Measurements from ENCODE around the gene WDR45B.

WDR45B gene

DNA sequence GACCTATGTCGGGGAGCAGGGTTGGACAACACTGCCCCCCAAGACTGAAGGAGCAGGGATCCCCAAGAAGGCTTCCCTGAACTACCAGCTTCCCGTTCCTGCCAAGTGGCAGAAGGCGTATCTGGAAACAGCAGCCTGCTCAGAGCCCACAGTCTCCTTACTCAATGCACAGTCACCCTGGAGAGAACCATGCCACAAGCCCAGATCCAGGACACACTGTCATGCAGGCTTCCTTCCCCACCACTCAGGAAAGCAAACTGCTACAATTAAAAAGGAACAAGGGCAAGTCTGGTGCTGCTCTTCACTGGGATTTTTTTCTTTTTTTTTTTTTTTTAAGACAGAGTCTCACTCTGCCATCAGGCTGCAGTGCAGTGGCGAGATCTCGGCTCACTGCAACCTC lies 8.2 kb downstream of the WDR45B start:
- WGBS = 98% methylated on average over 5 of the region's 5 CpGs

DNA sequence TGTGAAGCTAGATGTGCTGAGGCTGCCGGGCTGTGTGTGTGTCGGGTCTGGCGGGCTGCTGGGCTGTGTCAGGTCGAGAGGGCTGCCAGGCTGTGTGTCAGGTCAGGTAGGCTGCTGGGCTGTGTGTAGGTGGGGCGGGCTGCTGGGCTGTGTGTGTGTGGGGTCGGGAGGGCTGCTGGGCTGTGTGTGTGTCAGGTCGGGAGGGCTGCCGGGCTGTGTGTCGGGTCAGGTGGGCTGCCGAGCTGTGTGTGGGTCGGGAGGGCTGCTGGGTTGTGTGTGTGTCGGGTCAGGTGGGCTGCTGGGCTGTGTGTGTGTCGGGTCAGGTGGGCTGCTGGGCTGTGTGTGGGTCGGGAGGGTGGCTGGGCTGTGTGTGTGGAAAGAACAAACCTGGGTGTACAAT lies 8.6 kb downstream of the WDR45B start:
- H2BK15ac ChIP-seq (ENCODE audit: low read depth, poor library complexity, severe bottlenecking) = no peak overlapping the region
- no peak for DNase-seq
- H3K4ac ChIP-seq (ENCODE audit: low read depth in 1 of 2, low read length in 2 of 2) = no peak overlapping the region
- H3K14ac ChIP-seq (ENCODE audit: low read length in 2 of 2) = no peak overlapping the region
- peaks cover 12% of the 10 kb centered on the region for H3K79me1 ChIP-seq (replicated peaks; ENCODE audit: low read length, poor library complexity, severe bottlenecking)
- WGBS = 95% methylated on average over 14 of the region's 14 CpGs
- H3K9me3 ChIP-seq (ENCODE audit: control insufficient read depth, low read length) = no peaks in the 10 kb centered on the region
- no peak overlapping the region for H3K9ac ChIP-seq (ENCODE audit: low read length)
- H3K36me3 ChIP-seq (ENCODE audit: control insufficient read depth in 1 of 2, insufficient read depth in 2 of 2, low read depth in 1 of 2, low read length in 2 of 2) = peaks cover 42 to 62% of the 10 kb centered on the region in 2 experiments
- H2AK5ac ChIP-seq (ENCODE audit: low read length, severe bottlenecking) = no peak overlapping the region
- no peak overlapping the region for H4K8ac ChIP-seq (ENCODE audit: low read length)
- H3K4me1 ChIP-seq (ENCODE audit: control insufficient read depth, insufficient read depth, low read depth, low read length) = peaks cover 6% of the 10 kb centered on the region
- no peak overlapping the region for H3K4me2 ChIP-seq (ENCODE audit: low read length, poor library complexity, severe bottlenecking)
- no peak overlapping the region for H2BK12ac ChIP-seq (ENCODE audit: low read length in 2 of 2)
- H4K91ac ChIP-seq (ENCODE audit: low read length) = peak overlapping the region; percentile 3
- no peak overlapping the region for H2BK5ac ChIP-seq (ENCODE audit: low read depth, low read length, poor library complexity, severe bottlenecking)
- no peaks in the 10 kb centered on the region for H3K27me3 ChIP-seq (ENCODE audit: control insufficient read depth in 1 of 2, insufficient read depth in 1 of 2, low read length in 2 of 2)
- no peak overlapping the region for H2BK120ac ChIP-seq (ENCODE audit: low read depth, low read length)
- no peak overlapping the region for H3K27ac ChIP-seq (ENCODE audit: low read length, poor library complexity, severe bottlenecking)
- H3K4me3 ChIP-seq (ENCODE audit: insufficient read depth in 1 of 2, low read depth in 1 of 2, low read length in 2 of 2) = no peak overlapping the region
- H3K18ac ChIP-seq (ENCODE audit: low read depth in 1 of 2, low read length in 2 of 2) = no peak overlapping the region
- no peak overlapping the region for H2AFZ ChIP-seq (ENCODE audit: low read depth, low read length)
- H3K23ac ChIP-seq (ENCODE audit: low read length in 2 of 2) = peak overlapping the region in 1 of 2 experiments; percentile 10

More for the DNA sequence above, 8.2 kb downstream of the WDR45B start:
- Histone ChIP-seq H3K4me2 (ENCODE audit: low read length, poor library complexity, severe bottlenecking) (no peak overlapping the region), H3K14ac (ENCODE audit: low read length in 2 of 2) (no peak overlapping the region), H3K4me3 (ENCODE audit: insufficient read depth in 1 of 2, low read depth in 1 of 2, low read length in 2 of 2) (no peak overlapping the region), H3K4me1 (ENCODE audit: control insufficient read depth, insufficient read depth, low read depth, low read length) (peaks cover 6% of the 10 kb centered on the region), H4K8ac (ENCODE audit: low read length) (no peak overlapping the region), H4K91ac (ENCODE audit: low read length) (peak overlapping the region; percentile 3), H3K4ac (ENCODE audit: low read depth in 1 of 2, low read length in 2 of 2) (no peak overlapping the region), H3K23ac (ENCODE audit: low read length in 2 of 2) (no peak overlapping the region), H3K27me3 (ENCODE audit: control insufficient read depth in 1 of 2, insufficient read depth in 1 of 2, low read length in 2 of 2) (no peaks in the 10 kb centered on the region), H2BK12ac (ENCODE audit: low read length in 2 of 2) (no peak overlapping the region), H2AFZ (ENCODE audit: low read depth, low read length) (no peak overlapping the region), H3K18ac (ENCODE audit: low read depth in 1 of 2, low read length in 2 of 2) (no peak overlapping the region), H2AK5ac (ENCODE audit: low read length, severe bottlenecking) (no peak overlapping the region), H3K27ac (ENCODE audit: low read length, poor library complexity, severe bottlenecking) (no peak overlapping the region), H2BK5ac (ENCODE audit: low read depth, low read length, poor library complexity, severe bottlenecking) (no peak overlapping the region), H2BK120ac (ENCODE audit: low read depth, low read length) (no peak overlapping the region), H3K9ac (ENCODE audit: low read length) (no peak overlapping the region), H3K79me1 (replicated peaks; ENCODE audit: low read length, poor library complexity, severe bottlenecking) (peaks cover 12% of the 10 kb centered on the region), H3K9me3 (ENCODE audit: control insufficient read depth, low read length) (no peaks in the 10 kb centered on the region), H3K36me3 (ENCODE audit: control insufficient read depth in 1 of 2, insufficient read depth in 2 of 2, low read depth in 1 of 2, low read length in 2 of 2) (peaks cover 42 to 62% of the 10 kb centered on the region in 2 experiments), H2BK15ac (ENCODE audit: low read depth, poor library complexity, severe bottlenecking) (no peak overlapping the region)
- no peak for DNase-seq

DNA sequence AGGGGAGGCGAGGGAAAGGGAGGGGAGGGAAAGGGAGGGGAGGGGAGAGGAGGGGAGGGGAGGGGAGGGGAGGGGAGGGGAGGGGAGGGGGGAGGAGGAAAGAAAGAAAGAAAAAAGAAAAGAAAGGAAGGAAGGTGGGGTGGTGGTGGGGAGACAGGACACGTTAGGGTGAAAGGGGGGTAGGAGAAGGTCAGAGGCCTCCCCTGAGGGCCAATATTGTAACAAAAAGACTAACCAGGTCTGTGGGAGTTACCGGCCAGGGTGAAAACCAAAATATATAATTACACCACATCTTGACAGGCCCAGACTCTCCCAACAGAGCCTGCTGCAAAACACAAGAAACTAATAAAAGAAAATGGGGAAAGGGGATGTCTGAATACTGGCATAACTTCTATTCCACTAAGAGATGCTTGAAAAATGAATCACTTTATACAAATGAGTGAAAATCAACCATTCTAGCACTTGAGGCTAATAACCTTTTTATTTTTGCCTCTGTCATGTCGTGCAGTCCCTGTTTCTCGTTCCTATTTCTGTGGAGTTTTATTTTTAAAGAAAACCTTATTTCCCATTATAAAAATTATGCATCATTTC lies 10.0 kb downstream of the WDR45B start:
- no peak overlapping the region for H3K4ac ChIP-seq (ENCODE audit: low read depth in 1 of 2, low read length in 2 of 2)
- H3K4me1 ChIP-seq (ENCODE audit: control insufficient read depth, insufficient read depth, low read depth, low read length) = peaks cover 6% of the 10 kb centered on the region
- no peak overlapping the region for H2BK15ac ChIP-seq (ENCODE audit: low read depth, poor library complexity, severe bottlenecking)
- H4K8ac ChIP-seq (ENCODE audit: low read length) = no peak overlapping the region
- H3K27ac ChIP-seq (ENCODE audit: low read length, poor library complexity, severe bottlenecking) = no peak overlapping the region
- no CpG with 5 or more reads among the region's 5 CpGs for WGBS
- no peak overlapping the region for H3K9ac ChIP-seq (ENCODE audit: low read length)
- H2AFZ ChIP-seq (ENCODE audit: low read depth, low read length) = no peak overlapping the region
- H4K91ac ChIP-seq (ENCODE audit: low read length) = no peak overlapping the region
- H3K4me2 ChIP-seq (ENCODE audit: low read length, poor library complexity, severe bottlenecking) = no peak overlapping the region
- no peaks in the 10 kb centered on the region for H3K9me3 ChIP-seq (ENCODE audit: control insufficient read depth, low read length)
- H2AK5ac ChIP-seq (ENCODE audit: low read length, severe bottlenecking) = no peak overlapping the region
- H3K27me3 ChIP-seq (ENCODE audit: control insufficient read depth in 1 of 2, insufficient read depth in 1 of 2, low read length in 2 of 2) = no peaks in the 10 kb centered on the region
- H3K79me1 ChIP-seq (replicated peaks; ENCODE audit: low read length, poor library complexity, severe bottlenecking) = peaks cover 14% of the 10 kb centered on the region
- no peak for DNase-seq
- peaks cover 43 to 56% of the 10 kb centered on the region in 2 experiments for H3K36me3 ChIP-seq (ENCODE audit: control insufficient read depth in 1 of 2, insufficient read depth in 2 of 2, low read depth in 1 of 2, low read length in 2 of 2)
- H3K14ac ChIP-seq (ENCODE audit: low read length in 2 of 2) = no peak overlapping the region
- H3K18ac ChIP-seq (ENCODE audit: low read depth in 1 of 2, low read length in 2 of 2) = no peak overlapping the region
- H3K4me3 ChIP-seq (ENCODE audit: insufficient read depth in 1 of 2, low read depth in 1 of 2, low read length in 2 of 2) = no peak overlapping the region
- no peak overlapping the region for H2BK12ac ChIP-seq (ENCODE audit: low read length in 2 of 2)
- no peak overlapping the region for H3K23ac ChIP-seq (ENCODE audit: low read length in 2 of 2)
- H2BK120ac ChIP-seq (ENCODE audit: low read depth, low read length) = no peak overlapping the region
- no peak overlapping the region for H2BK5ac ChIP-seq (ENCODE audit: low read depth, low read length, poor library complexity, severe bottlenecking)

GRCh38 chr17:82636626-82637598 lies 11.3 kb downstream of the WDR45B start:
- no peak overlapping the region for H2BK5ac ChIP-seq (ENCODE audit: low read depth, low read length, poor library complexity, severe bottlenecking)
- no peak overlapping the region for H3K4ac ChIP-seq (ENCODE audit: low read depth in 1 of 2, low read length in 2 of 2)
- no peak for DNase-seq
- no peak overlapping the region for H3K4me3 ChIP-seq (ENCODE audit: insufficient read depth in 1 of 2, low read depth in 1 of 2, low read length in 2 of 2)
- no peak overlapping the region for H4K91ac ChIP-seq (ENCODE audit: low read length)
- H3K36me3 ChIP-seq (ENCODE audit: control insufficient read depth in 1 of 2, insufficient read depth in 2 of 2, low read depth in 1 of 2, low read length in 2 of 2) = peaks cover 33 to 48% of the 10 kb centered on the region in 2 experiments
- no peak overlapping the region for H2BK120ac ChIP-seq (ENCODE audit: low read depth, low read length)
- no peak overlapping the region for H2BK15ac ChIP-seq (ENCODE audit: low read depth, poor library complexity, severe bottlenecking)
- peaks cover 5% of the 10 kb centered on the region for H3K4me1 ChIP-seq (ENCODE audit: control insufficient read depth, insufficient read depth, low read depth, low read length)
- H3K27ac ChIP-seq (ENCODE audit: low read length, poor library complexity, severe bottlenecking) = no peak overlapping the region
- H3K4me2 ChIP-seq (ENCODE audit: low read length, poor library complexity, severe bottlenecking) = no peak overlapping the region
- H3K23ac ChIP-seq (ENCODE audit: low read length in 2 of 2) = no peak overlapping the region
- H2AK5ac ChIP-seq (ENCODE audit: low read length, severe bottlenecking) = no peak overlapping the region
- no peaks in the 10 kb centered on the region for H3K27me3 ChIP-seq (ENCODE audit: control insufficient read depth in 1 of 2, insufficient read depth in 1 of 2, low read length in 2 of 2)
- H2BK12ac ChIP-seq (ENCODE audit: low read length in 2 of 2) = no peak overlapping the region
- no peak overlapping the region for H4K8ac ChIP-seq (ENCODE audit: low read length)
- H3K79me1 ChIP-seq (replicated peaks; ENCODE audit: low read length, poor library complexity, severe bottlenecking) = peaks cover 11% of the 10 kb centered on the region
- H3K9me3 ChIP-seq (ENCODE audit: control insufficient read depth, low read length) = no peaks in the 10 kb centered on the region
- H3K14ac ChIP-seq (ENCODE audit: low read length in 2 of 2) = no peak overlapping the region
- WGBS = 96% methylated on average over 15 of the region's 16 CpGs
- no peak overlapping the region for H3K18ac ChIP-seq (ENCODE audit: low read depth in 1 of 2, low read length in 2 of 2)
- no peak overlapping the region for H3K9ac ChIP-seq (ENCODE audit: low read length)
- H2AFZ ChIP-seq (ENCODE audit: low read depth, low read length) = no peak overlapping the region

Data from mesenchymal stem cell (in vitro differentiated cells and primary cell).